ENCODE results near the gene ARHGEF7.

ARHGEF7 gene

DNA sequence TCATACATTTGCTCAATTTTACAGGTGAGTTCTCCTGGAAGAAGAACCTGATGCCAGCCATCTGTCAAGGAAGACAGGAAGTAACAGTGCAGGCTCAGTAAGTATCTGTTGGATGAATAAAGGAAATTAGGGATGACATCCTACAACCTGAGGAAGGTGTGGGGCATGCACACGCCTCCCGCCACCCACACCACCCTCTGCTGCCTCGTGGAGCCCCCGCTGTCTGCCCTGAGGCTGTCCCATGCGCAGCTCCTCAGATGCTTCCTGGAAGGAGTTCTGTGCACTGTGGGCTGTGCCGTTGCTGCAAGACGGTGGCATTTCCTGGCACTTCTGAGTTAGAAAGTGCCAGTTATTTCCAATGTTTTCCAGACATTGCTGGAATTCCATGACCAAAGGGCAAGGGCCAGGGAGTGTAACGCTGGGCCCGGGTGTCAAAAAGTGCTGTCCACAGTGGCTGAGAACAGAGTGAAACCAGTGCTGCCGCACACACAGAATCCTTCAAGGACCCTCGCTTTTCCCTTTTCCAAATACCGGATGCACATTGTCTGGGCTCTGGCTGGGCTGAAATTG lies 201.1 kb downstream of the ARHGEF7 start:
- no peaks in the 10 kb centered on the region for H3K27me3 ChIP-seq
- no peaks in the 10 kb centered on the region; the same call in 1 of the 2 replicates for H3K9me3 ChIP-seq
- no peak overlapping the region for H3K4me3 ChIP-seq (ENCODE audit: low read depth, low read length)
- no peaks in the 10 kb centered on the region for H3K36me3 ChIP-seq
- TF ChIP-seq, protein P1, sequence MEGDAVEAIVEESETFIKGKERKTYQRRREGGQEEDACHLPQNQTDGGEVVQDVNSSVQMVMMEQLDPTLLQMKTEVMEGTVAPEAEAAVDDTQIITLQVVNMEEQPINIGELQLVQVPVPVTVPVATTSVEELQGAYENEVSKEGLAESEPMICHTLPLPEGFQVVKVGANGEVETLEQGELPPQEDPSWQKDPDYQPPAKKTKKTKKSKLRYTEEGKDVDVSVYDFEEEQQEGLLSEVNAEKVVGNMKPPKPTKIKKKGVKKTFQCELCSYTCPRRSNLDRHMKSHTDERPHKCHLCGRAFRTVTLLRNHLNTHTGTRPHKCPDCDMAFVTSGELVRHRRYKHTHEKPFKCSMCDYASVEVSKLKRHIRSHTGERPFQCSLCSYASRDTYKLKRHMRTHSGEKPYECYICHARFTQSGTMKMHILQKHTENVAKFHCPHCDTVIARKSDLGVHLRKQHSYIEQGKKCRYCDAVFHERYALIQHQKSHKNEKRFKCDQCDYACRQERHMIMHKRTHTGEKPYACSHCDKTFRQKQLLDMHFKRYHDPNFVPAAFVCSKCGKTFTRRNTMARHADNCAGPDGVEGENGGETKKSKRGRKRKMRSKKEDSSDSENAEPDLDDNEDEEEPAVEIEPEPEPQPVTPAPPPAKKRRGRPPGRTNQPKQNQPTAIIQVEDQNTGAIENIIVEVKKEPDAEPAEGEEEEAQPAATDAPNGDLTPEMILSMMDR (IDR thresholded peaks at IDR 0.05; ENCODE audit: low read depth, low read length), result no peak
- H3K4me1 ChIP-seq, result no peaks in the 10 kb centered on the region
- DNase-seq, result no peak

DNA sequence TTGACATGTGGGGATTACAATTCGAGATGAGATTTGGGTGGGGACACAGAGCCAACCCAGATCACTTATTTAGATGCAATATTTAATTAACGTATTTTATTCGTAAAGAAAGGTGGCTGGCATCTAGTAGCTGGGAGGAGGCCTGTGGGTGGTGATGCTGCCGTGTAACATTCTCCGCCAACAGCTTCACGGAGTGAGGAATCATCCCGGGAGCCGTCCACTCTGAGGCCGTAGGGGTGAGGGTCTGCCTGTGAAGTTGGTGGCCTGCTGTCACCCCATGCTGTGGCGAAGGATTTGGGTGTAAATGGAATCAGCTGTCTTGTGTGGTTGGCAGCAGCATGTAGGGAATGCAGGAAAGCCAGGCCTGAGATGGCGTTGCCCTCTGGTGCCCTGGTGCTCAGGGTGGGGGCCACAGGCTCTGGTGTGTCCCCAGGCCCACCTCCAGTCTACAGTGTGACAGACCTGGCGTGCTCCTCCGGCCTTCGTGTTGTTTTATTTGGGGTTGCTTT lies 202.0 kb downstream of the ARHGEF7 start:
- DNase-seq, result no peak
- H3K9me3 ChIP-seq, result no peaks in the 10 kb centered on the region; the same call in 1 of the 2 replicates
- H3K27me3 ChIP-seq, result no peaks in the 10 kb centered on the region
- no peak overlapping the region for H3K4me3 ChIP-seq (ENCODE audit: low read depth, low read length)
- no peaks in the 10 kb centered on the region for H3K4me1 ChIP-seq
- TF ChIP-seq, protein P1 (IDR thresholded peaks at IDR 0.05; ENCODE audit: low read depth, low read length), result no peak
- no peaks in the 10 kb centered on the region for H3K36me3 ChIP-seq

DNA sequence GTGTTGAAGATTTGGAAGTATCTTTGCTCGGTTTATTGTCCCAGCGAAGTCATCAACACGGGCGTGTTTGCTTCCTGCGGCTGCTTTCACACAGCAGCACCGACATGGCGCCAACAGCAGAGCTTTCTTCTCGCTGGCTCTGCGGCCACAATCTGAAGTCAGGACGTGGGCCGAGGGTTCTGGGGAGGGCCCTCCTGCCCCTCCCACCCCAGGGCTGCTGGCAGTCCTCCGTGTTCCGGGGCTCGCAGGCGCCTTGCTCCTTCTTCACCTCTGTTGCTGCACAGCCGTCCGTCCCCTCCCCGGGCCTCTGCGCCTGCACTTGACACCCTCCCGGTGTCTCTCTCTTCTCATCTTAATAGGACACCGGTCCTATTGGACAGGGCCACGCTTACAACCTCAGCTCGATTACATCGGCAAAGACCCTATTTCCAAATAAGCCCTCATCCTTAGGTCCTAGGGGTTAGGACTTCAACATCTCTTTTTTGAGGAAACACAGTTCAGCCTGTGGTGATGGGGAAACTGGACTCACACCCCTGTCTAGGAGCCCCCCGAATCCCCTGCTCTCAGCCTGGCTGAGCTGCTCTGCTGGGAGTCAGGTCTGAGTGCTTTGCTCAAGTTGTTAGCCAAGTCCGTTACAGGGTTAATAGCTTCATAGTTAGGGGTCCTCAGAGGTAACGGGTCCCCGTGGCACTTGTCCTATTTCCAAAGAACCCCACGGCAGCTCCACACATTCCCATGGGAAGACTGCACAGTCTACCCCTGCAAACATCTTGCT lies 202.6 kb downstream of the ARHGEF7 start:
- Histone ChIP-seq H3K9me3 (no peaks in the 10 kb centered on the region; the same call in 1 of the 2 replicates), H3K36me3 (no peaks in the 10 kb centered on the region), H3K27me3 (no peaks in the 10 kb centered on the region; the same call in 1 of the 2 replicates), H3K4me1 (no peaks in the 10 kb centered on the region), H3K4me3 (ENCODE audit: low read depth, low read length) (no peak overlapping the region)
- no peak for DNase-seq
- TF ChIP-seq, protein P1 (IDR thresholded peaks at IDR 0.05; ENCODE audit: low read depth, low read length), result no peak

DNA sequence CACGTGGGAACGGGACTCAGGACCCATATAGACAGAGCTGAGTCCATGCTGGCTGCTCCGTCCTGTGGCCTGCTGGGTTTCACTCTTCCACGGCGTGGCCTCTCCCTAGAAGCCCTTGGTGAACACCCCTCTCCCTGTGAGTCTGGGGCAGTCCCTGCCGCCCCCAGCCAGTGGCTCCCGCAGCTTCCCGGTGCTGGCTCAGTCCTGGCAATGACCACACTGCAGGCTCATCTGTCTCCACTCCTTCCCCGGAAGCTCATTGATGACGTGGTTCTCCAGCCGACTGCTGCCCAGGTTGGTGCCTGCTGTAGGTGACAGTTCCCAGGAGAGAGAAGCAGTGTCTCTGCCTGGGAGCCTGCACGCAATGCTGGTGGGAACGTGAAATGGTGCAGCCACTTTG lies 203.3 kb downstream of the ARHGEF7 start:
- Histone ChIP-seq H3K4me1 (no peaks in the 10 kb centered on the region), H3K4me3 (ENCODE audit: low read depth, low read length) (no peak overlapping the region), H3K36me3 (no peaks in the 10 kb centered on the region), H3K27me3 (no peaks in the 10 kb centered on the region; the same call in 1 of the 2 replicates), H3K9me3 (no peaks in the 10 kb centered on the region)
- TF ChIP-seq, protein P1 (IDR thresholded peaks at IDR 0.05; ENCODE audit: low read depth, low read length), result no peak
- DNase-seq, result no peak

DNA sequence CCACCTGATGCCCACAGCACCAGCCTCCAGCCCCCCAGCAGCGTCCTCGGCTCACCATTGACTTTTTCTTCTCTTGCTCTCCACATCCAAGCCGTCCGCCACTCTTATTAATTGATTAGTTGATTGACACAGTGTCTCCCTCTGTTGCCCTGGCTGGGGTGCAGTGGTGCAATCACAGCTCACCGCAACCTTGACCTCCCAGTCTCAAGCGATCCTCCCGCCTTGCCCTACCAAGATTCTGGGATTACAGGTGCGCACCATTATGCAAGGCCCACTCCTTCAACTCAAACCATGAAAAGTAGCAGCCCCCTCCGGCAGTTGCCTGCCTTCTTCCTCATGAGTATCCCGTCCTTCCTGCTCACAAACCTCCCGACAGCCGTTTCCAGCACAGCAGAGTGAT lies 204.4 kb downstream of the ARHGEF7 start:
- peaks cover 9% of the 10 kb centered on the region for H3K27me3 ChIP-seq
- H3K4me1 ChIP-seq, result no peaks in the 10 kb centered on the region
- DNase-seq, result no peak
- H3K9me3 ChIP-seq, result no peaks in the 10 kb centered on the region
- TF ChIP-seq, protein P1 (IDR thresholded peaks at IDR 0.05; ENCODE audit: low read depth, low read length), result no peak
- H3K36me3 ChIP-seq, result no peaks in the 10 kb centered on the region
- H3K4me3 ChIP-seq (ENCODE audit: low read depth, low read length), result no peak overlapping the region

Data from BE2C (cell line).